Measurements from ENCODE around the gene VSIG2. TPM values are rescaled to one million over a fixed set of nuclear protein-coding genes. Genes with fewer than 3 reads are reported as not detected.
"Not testable (repeated sequence)": the region's sequence is repeated elsewhere in the genome, so short reads cannot be mapped to it uniquely, and the experiment has no call there.

Gene VSIG2
- total RNA-seq, 1 donor from 2014 or later, result 0.25 TPM

GRCh38 chr11:124783002-124783401 is 30.9 kb upstream of the VSIG2 start:
- no peaks in the 10 kb centered on the region for H3K9me3 Mint-ChIP-seq
- no peaks in the 10 kb centered on the region for H3K27me3 Mint-ChIP-seq (ENCODE audit: low read depth)
- peaks cover 9% of the 10 kb centered on the region for H3K4me1 Mint-ChIP-seq
- no peaks in the 10 kb centered on the region for H3K36me3 Mint-ChIP-seq
- TF ChIP-seq CTCF (IDR thresholded peaks at IDR 0.05; ENCODE audit: unreplicated experiment), result no peak
- H3K27ac Mint-ChIP-seq, result no peak overlapping the region
- DNase-seq (ENCODE audit: low spot score in 2 of 2, unreplicated experiment in 2 of 2), result no peak
- H3K4me3 Mint-ChIP-seq, result no peak overlapping the region

- peaks cover 9% of the 10 kb centered on the region for H3K4me1 Mint-ChIP-seq
- no peaks in the 10 kb centered on the region for H3K27me3 Mint-ChIP-seq (ENCODE audit: low read depth)
- H3K36me3 Mint-ChIP-seq, result peaks cover 12% of the 10 kb centered on the region
- DNase-seq (ENCODE audit: low spot score in 2 of 2, unreplicated experiment in 2 of 2), result no peak
- TF ChIP-seq CTCF (IDR thresholded peaks at IDR 0.05; ENCODE audit: unreplicated experiment), result no peak
- H3K9me3 Mint-ChIP-seq, result no peaks in the 10 kb centered on the region
- H3K27ac Mint-ChIP-seq, result no peak overlapping the region
- H3K4me3 Mint-ChIP-seq, result no peak overlapping the region
Measured at GRCh38 chr11:124779568-124779967, 27.5 kb upstream of the VSIG2 start.

DNA sequence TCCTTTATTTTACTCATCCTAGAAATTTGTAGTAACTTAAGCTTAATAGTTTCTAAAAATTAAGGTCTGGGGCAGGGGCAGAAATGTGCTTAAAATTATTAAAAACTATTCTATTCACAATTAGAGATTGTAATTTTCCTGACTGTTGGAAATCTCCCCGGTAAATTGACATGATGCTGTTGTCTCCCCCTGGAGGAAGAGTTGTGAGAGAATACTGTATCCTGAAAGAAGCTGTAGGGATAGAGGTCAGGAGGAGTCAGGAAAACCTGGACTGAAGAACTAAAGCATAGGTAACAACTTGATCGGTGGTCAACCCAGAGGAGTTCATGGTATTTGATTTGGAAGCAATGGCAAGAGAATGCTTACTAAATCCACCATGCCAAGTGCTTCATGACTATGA is 26.2 kb upstream of the VSIG2 start:
- Mint-ChIP-seq H3K27me3 (ENCODE audit: low read depth) (no peaks in the 10 kb centered on the region), H3K36me3 (peaks cover 12% of the 10 kb centered on the region), H3K9me3 (no peaks in the 10 kb centered on the region), H3K4me1 (peaks cover 9% of the 10 kb centered on the region), H3K27ac (no peak overlapping the region), H3K4me3 (no peak overlapping the region)
- no peak for TF ChIP-seq CTCF (IDR thresholded peaks at IDR 0.05; ENCODE audit: unreplicated experiment)
- DNase-seq (ENCODE audit: low spot score in 2 of 2, unreplicated experiment in 2 of 2), result no peak

GRCh38 chr11:124776865-124777645 is 25.0 kb upstream of the VSIG2 start:
- DNase-seq (ENCODE audit: low spot score in 2 of 2, unreplicated experiment in 2 of 2), result no peak
- no peaks in the 10 kb centered on the region for H3K27me3 Mint-ChIP-seq (ENCODE audit: low read depth)
- H3K9me3 Mint-ChIP-seq, result no peaks in the 10 kb centered on the region
- peak overlapping the region; percentile 19 for H3K27ac Mint-ChIP-seq
- peaks cover 17% of the 10 kb centered on the region for H3K36me3 Mint-ChIP-seq
- no peak for TF ChIP-seq CTCF (IDR thresholded peaks at IDR 0.05; ENCODE audit: unreplicated experiment)
- peaks cover 9% of the 10 kb centered on the region for H3K4me1 Mint-ChIP-seq
- H3K4me3 Mint-ChIP-seq, result no peak overlapping the region

- not testable (repeated sequence) for H3K27ac Mint-ChIP-seq; H3K9me3 Mint-ChIP-seq; DNase-seq (ENCODE audit: low spot score in 2 of 2, unreplicated experiment in 2 of 2); H3K4me3 Mint-ChIP-seq; H3K4me1 Mint-ChIP-seq; H3K27me3 Mint-ChIP-seq (ENCODE audit: low read depth)
- peaks cover 24% of the 10 kb centered on the region for H3K36me3 Mint-ChIP-seq
Measured at GRCh38 chr11:124770959-124771358, 18.9 kb upstream of the VSIG2 start.

- no peaks in the 10 kb centered on the region for H3K9me3 Mint-ChIP-seq
- no peak for TF ChIP-seq CTCF (IDR thresholded peaks at IDR 0.05; ENCODE audit: unreplicated experiment)
- H3K4me1 Mint-ChIP-seq, result no peaks in the 10 kb centered on the region
- H3K27ac Mint-ChIP-seq, result no peak overlapping the region
- H3K36me3 Mint-ChIP-seq, result peaks cover 26% of the 10 kb centered on the region
- H3K4me3 Mint-ChIP-seq, result no peak overlapping the region
- H3K27me3 Mint-ChIP-seq (ENCODE audit: low read depth), result no peaks in the 10 kb centered on the region
- DNase-seq (ENCODE audit: low spot score in 2 of 2, unreplicated experiment in 2 of 2), result no peak
Measured at GRCh38 chr11:124769806-124770774, 18.0 kb upstream of the VSIG2 start.

All from mesothelial cell of epicardium (in vitro differentiated cells).